ENCODE measurements around the gene DMRT2.

Gene DMRT2

GRCh38 chr9:1083325-1083913 lies 33.3 kb downstream of the DMRT2 start:
- no peak for DNase-seq
- in situ Hi-C loops (cut with MboI; ENCODE audit: low pct_unique_long_range_greater_than_20kb, low sequenced_read_pairs): no loop called here

- in situ Hi-C loops (cut with MboI; ENCODE audit: low pct_unique_long_range_greater_than_20kb, low sequenced_read_pairs): no loop called here
- DNase-seq: no peak
Measured at GRCh38 chr9:1085086-1085485, 34.9 kb downstream of the DMRT2 start.

GRCh38 chr9:1086517-1086916 lies 36.4 kb downstream of the DMRT2 start:
- in situ Hi-C loops (cut with MboI; ENCODE audit: low pct_unique_long_range_greater_than_20kb, low sequenced_read_pairs): no loop called here
- no peak for DNase-seq

GRCh38 chr9:1087120-1087881 lies 37.1 kb downstream of the DMRT2 start:
- no peak for DNase-seq
- in situ Hi-C loops (cut with MboI; ENCODE audit: low pct_unique_long_range_greater_than_20kb, low sequenced_read_pairs): no loop called here

GRCh38 chr9:1094749-1095148 lies 44.6 kb downstream of the DMRT2 start:
- no peak for DNase-seq

GRCh38 chr9:1096155-1096964 lies 46.2 kb downstream of the DMRT2 start:
- in situ Hi-C loops (cut with MboI; ENCODE audit: low pct_unique_long_range_greater_than_20kb, low sequenced_read_pairs): no loop called here
- DNase-seq: no peak

More at GRCh38 chr9:1094749-1095148, 44.6 kb downstream of the DMRT2 start:
- in situ Hi-C loops (cut with MboI; ENCODE audit: low pct_unique_long_range_greater_than_20kb, low sequenced_read_pairs): no loop called here

- in situ Hi-C loops (cut with MboI; ENCODE audit: low pct_unique_long_range_greater_than_20kb, low sequenced_read_pairs): no loop called here
- DNase-seq: no peak
Measured at GRCh38 chr9:1098551-1098950, 48.4 kb downstream of the DMRT2 start.

- DNase-seq: no peak
- in situ Hi-C loops (cut with MboI; ENCODE audit: low pct_unique_long_range_greater_than_20kb, low sequenced_read_pairs): no loop called here
Measured at GRCh38 chr9:1100201-1100600, 50.0 kb downstream of the DMRT2 start.

- peak; percentile 11 for DNase-seq
- in situ Hi-C loops (cut with MboI; ENCODE audit: low pct_unique_long_range_greater_than_20kb, low sequenced_read_pairs): no loop called here
Measured at GRCh38 chr9:1100945-1101344, 50.8 kb downstream of the DMRT2 start.

GRCh38 chr9:1101846-1102641 lies 51.9 kb downstream of the DMRT2 start:
- in situ Hi-C loops (cut with MboI; ENCODE audit: low pct_unique_long_range_greater_than_20kb, low sequenced_read_pairs): no loop called here
- no peak for DNase-seq

- no peak for DNase-seq
- in situ Hi-C loops (cut with MboI; ENCODE audit: low pct_unique_long_range_greater_than_20kb, low sequenced_read_pairs): no loop called here
Measured at GRCh38 chr9:1102642-1102970, 52.4 kb downstream of the DMRT2 start.
